ENCODE results near the gene KDELR1.
"Not testable (repeated sequence)": the region's sequence is repeated elsewhere in the genome, so short reads cannot be mapped to it uniquely, and the experiment has no call there.

The KDELR1 gene

DNA sequence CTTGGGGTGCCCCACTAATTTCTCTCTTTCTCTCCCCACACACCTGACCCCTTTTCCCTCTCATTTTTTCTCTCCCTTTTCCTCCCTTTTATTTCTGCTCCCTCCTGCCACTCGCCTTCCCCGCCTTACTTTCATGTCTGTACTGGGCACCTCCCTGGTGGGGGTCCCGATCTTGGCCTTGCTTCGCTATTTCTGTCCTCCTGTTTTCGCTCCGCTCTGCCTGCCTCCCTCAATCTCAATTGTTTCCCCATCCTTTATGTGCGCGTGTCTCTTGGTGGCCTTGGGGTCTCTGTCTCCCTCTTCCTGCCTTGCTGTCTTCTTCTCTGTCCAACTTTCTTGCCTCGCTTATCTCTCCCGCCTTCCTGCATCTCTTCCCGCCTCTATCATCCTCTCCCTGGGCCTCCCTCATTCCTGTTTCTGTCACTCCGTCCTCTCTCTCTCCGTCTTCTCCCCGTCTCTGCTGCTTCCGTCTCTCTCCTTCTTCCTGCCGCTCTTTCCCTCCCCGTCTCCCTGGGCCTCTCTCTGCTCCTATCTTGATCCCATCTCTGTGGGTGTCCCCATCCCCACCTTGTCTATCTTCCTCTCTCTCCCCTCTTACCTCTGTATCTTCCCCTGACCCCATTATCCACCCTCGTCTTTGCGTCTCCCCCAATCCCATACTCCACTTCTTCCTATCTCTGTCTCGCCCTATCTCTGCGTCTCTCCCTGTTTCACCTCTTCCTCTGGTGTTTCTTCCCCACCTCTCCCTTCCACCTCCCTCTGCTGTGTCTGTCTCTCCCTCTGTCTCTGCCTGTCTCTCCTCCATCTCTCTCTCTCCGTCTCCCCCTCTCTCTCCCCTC is 6.1 kb upstream of the KDELR1 start:
- no peak for DNase-seq

DNA sequence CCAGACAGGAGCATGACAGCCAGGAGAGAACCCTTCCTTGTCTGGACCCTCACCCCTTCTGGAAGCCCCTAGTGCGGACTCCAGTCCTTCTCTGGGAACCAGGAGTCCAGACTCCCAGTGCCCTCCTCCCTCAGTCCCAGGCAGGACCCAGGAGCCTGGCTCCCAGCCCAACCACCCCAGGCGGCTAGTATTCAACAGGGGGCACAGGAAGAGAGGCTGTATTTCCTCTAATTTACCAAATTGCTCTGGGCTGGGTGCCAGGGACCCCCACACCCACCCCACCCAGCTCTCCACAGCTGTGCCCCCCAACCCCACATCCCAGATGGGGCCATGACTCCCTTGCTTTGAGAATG is 5.4 kb upstream of the KDELR1 start:
- DNase-seq, result no peak

DNA sequence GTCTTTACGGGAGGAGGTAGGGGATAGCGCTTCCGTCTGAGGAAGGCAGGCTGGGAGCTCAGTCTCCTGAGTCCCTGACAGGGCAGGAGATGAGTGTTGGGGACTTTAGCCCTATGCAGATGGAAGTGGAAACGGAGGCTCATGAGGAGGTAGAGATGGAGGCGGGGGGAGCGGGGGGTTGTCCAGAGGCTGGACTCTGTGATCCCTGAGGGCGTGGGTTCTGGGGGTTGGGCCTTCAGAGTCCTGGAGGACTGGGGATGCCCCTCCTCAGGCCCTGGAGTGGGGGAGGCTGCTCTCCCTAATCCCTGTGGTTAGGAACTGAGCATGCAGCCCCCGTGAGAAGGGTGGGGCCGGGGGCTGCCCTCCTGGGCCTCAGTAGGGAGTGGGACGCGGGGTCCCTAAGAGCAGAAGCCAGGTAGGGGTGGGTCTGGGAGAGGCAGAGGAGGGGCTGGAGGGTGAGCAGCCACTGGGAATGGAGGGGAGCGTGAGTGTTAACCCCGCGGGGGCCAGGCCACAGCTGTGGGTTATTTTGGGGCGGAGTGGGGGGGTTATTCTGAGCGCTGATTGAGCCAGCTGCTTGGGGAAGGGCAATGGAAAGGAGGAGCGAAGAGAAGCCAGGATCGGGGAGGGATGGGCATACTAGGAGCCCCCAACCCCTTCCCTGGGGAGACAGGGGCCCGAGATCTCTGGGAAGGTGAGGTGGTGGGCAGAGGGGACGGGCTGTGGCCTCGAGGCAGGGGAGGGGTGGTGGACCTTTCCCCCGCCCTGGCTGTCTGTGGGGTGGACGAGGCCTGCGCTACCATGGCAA is 4.9 kb upstream of the KDELR1 start:
- no peak for DNase-seq

GRCh38 chr19:48395499-48395898 is 4.1 kb upstream of the KDELR1 start:
- no peak for DNase-seq

- no peak for DNase-seq
Observed at GRCh38 chr19:48395170-48395455, 3.8 kb upstream of the KDELR1 start.

DNA sequence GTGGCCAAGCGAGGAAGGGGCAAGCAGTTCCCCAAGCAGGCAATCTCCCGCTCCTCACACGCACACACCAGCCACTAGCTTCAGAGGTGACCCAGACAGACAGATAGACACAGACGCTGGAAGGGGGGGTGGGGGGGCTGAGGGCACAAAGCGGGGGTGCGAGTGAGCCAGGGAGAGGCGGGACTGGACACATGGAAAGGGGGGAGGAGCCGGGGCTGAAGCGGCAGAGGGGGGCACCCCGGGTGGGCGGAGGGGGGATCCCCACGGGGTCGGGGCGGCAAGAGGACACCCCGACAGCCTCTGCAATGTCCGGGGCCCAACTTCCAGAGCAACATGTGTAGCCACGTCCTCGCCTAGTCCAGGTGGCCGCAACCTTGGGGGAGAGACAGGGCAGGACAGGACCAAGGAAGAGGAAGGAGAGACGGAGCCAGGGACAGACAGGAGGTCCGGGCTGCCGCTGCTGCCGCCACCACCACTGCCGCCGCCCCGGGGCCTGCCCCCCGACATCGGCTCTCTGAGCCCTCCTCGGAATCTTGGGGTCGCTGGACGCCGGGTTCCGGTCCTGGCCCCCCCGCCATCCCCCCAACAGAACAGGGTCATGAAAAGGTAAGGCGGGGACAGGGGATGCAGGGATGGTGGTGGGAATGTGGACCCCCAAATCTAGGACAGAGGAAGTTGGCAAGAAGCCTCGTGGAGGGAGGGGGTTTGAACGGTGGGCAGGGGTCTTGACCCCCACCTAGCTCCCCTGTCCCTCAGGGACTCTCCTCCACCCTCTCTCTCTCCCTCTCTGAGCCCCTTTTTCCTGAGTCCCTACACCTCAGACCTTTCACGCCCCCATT is 3.2 kb upstream of the KDELR1 start:
- DNase-seq, result no peak

- no peak for DNase-seq
Observed at GRCh38 chr19:48393559-48394330, 2.4 kb upstream of the KDELR1 start, which contains the start of gene GRIN2D. TSS of gene GRIN2D (plus strand) at chr19:48393668. CDS start at chr19:48398393, 4,725 bp downstream.

DNA sequence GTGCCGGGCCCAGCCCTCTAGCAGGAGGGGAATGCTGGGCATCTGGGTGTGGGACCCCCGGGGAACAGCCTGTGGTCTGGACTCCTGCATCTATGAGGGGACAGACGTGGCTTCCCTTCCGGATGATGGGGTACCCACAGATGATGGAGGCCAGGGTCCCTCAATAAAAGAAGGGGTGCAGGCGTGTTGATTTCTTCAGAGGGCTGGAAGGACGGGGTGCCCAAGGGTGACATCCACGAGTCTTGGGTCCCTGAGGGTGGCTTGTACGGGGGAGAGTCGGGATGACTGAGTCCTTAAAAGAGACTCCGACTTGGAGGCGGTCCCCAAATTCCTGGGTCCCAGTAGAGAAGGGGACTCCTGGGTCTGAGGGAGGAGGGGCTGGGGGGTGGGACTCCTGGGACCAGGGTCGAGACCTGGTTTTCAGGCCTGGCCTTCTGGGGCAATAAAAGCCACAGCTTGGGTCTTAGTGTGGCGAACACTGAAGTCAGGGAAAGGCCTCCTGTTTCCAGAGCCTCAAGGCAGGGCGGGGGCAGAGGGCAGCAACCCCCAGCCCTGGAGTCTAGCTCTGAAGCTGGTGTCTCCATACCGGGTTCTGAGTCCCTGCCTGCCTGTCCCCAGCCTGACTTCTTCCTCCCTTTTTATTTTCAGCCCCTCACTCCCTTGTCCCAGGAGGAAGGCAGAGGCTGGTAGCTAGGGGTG is 1.7 kb upstream of the KDELR1 start:
- DNase-seq, result no peak

DNA sequence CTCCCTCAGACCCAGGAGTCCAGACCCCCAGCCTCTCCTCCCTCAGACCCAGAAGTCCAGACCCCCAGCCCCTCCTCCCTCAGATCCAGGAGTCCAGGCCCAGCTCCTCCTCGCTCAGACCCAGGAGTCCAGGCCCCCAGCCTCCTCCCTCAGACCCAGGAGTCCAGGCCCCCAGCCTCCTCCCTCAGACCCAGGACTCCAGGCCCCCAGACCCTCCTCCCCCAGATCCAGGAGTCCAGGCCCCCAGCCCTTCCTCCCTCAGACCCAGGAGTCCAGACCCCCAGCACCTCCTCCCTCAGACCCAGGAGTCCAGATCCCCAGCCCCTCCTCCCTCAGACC is 624 bp upstream of the KDELR1 start:
- not testable (repeated sequence) for DNase-seq

DNA sequence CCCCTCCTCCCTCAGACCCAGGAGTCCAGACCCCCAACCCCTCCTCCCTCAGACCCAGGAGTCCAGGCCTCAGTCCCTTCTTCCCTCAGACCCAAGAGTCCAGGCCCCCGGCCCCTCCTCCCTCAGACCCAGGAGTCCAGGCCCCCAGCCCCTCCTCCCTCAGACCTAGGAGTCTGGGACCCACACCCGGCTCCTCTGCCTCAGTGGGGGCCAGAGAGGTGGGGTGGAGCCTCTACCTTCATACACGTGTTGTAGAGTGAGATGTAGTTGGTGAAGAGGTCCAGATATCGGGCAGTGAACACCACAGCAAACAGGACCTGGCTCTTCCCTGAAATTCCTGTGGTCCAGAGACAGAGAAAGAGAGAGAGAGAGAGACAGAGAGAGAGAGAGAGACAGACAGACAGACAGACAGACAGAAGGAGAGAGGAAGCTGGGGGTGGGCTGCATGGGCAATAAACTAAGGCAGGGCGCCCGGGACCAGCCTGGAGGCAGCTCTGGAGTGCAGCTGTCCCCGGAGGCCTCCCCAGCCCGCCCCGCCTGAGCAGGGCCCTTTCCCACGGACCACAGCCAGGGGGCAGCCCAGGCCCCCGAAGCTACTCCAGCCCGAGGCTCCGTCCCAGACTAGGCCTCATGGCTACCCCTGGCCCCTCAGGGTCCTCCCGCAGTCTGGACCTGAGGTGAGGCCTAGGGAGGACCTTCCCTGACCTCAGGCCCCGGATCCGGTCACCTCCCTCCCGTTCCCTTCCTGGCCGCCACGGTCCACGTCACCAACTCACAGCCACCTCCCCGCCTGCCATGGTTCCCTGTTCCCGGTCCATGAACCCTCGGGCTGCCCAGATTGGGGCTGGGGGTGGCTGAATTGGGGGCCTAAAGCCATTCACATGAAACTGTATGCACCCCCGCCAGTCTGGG is 907 bp downstream of the KDELR1 start:
- DNase-seq, result no peak

DNA sequence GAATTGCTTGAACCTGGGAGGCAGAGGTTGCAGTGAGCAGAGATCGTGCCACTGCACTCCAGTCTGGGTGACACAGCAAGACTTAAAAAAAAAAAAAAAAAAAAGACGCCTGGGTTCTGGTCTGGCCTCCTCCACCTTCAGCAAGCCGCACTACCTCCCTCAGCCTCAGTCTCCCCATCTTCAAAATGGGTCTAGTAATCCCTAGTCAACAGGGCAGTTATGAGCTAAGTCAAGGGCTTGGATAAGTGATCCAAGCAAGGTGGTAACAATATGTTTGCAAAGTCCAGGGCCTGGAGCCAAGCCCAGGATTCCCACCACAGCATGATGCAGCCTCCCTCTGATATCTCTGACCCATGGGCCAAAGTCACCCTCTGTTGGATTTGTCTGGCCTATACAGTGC is 4.4 kb downstream of the KDELR1 start:
- DNase-seq, result no peak

DNA sequence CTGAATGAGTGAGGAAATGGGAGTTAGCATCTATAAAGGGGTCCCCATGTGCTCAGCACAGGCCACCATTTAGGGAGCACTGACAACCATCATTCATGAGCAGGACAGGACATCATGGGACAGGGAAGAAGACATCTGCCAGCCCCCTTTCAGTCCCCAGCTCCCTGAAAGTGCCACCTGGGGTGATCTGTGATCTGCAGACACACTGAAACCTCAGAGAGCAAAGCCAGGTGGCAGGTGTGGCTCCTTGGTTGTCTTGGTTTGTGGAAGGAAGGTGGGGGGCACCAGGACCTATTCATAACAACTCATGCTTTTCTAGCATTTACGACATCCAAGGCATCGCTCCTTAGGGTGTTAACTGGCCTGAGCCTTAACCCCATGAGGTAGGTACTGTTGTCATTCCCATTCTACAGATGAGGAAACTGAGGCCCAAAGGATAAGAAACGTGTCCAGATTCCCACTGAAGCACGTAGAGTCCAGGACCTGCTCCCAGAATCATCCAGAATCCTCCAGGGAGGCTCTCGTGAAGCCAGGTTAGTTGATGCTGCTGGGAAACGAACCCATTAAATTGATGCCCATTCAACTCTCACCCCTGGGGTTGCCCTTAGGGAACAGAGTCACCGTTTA is 5.8 kb downstream of the KDELR1 start:
- DNase-seq, result no peak

DNA sequence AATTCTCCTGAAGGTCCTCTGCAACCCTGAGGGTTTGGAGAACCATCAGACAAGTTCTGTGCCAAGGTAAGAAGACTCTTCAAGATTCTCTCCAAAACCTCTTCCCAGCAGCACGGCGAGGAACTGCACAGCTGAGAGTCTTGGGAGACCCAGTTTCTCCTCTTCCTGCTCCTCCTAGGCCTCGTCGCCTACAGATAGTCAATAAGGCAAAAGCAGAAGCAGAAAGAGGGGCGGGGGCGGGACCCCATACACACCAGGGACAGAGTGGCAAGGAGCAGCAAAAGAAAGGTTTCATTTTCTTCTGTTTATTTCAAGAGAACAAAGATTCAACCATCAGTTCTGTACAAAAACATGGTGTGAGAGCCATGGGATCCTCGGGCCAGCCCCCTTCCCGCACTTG is 9.1 kb downstream of the KDELR1 start:
- DNase-seq, result no peak

DNA sequence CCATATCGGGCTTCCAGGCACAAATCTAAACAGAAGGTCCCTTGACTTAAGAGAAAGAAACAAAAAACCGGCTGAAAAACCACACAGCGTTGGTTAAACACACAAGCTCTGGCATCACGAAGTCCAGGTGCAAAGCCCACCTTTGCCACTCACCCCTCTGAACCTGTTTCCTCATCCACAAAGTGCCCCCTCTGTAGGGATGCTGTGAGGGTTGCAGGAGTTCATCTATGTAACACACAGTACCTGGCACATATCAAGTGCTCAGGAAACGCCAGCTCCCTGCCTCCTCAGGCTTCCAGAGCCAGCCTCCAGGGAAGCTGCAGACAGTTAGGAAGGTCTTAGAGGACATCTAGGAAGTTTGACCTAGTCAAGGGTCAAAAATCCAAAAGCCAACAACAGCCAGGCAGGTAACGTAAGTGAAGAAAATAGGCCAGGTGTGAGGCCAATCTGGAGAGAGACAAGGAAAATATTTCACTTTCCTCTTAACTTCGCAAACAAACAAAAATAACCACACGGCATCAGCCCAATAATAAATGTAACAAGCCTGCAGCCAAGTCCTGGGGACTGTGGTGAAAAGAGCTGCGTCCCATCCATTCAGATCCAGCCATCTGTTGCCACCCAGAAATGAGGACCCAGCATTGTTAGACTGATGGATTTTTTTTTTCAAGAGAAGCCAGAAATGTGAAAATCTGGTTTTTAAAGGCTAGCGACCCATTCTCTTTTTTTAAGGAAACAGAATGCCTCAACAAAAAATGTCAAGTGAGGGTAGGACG is 10.0 kb downstream of the KDELR1 start:
- DNase-seq, result no peak

DNA sequence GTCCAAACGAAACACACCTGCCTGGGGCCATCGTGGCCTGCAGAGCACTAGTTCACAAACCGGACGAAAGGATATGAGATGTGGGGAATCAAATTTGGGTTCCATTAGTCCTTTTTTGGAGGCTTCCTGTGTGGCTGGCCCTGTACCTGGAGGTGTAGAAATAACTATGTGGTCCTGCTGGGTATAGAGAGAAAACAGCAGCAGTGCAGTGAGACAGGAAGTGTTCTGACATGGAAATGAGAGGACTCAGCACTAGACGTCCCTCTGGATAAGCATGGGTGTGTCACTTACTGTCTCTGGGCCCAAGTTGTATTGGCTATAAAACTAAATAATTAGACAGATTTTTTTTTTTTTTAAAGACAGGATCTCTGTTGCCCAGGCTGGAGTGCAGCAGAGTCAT is 12.3 kb downstream of the KDELR1 start:
- no peak for DNase-seq

GRCh38 chr19:48378194-48378570 is 13.2 kb downstream of the KDELR1 start:
- no peak for DNase-seq

- no peak for DNase-seq
Observed at GRCh38 chr19:48373567-48373966, 17.8 kb downstream of the KDELR1 start.

DNA sequence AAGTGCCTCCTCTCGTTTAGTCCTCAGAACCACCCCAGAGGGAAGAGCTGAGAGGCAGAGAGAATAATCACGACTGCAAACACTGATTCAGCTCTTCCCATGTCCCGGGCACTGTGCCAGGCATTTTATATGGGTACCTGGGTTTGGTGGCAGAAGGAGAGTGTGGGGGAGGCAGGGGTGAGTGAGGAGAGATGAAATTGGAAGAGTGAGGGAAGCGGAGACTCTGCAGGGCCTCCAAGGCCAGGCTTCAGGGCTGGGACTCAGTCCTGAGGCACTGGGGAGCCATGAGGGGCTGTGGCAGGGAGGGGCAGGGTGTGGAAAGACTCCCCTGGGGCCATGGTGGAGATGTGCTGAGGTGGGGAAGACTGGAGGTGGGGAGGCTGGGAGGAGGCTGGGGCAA is 18.4 kb downstream of the KDELR1 start:
- no peak for DNase-seq

DNA sequence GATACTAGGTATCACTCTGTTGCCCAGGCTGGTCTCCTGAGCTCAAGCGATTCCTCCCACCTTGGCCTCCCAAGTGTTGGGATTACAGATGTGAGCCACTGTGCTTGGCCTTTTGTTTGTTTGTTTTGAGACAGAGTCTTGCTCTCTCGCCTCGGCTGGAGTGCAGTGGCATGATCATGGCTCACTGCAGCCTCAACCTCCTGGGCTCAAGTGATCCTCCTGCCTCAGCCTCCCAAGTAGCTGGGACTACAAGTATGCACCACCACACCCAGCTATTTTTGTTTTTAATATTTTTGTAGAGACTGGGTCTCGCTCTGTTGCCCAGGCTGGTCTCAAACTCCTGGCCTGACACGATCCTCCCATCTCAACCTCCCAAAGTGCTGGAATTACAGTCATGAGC is 19.6 kb downstream of the KDELR1 start:
- DNase-seq, result not testable (repeated sequence)

- DNase-seq, result no peak
Observed at GRCh38 chr19:48371367-48371766, 20.0 kb downstream of the KDELR1 start.
